Neural cell (in vitro differentiated cells): ENCODE results near the gene SYVN1.

ENCODE experiments used
- EZH2 ChIP-seq: fragments of 200-600, 300-800 bp; shearing (Covaris generic), sonication (generic); IDR thresholded peaks from 2 replicates; pipeline ENCODE4 v1.6.1; 2014; ENCODE audit warnings: antibody characterized with exemption, low read length, borderline replicate concordance, mild to moderate bottlenecking; ENCODE audit not compliant: insufficient read depth, poor library complexity, severe bottlenecking
- TF ChIP-seq, protein P1 (sequence below): fragments of 450-650 bp; IDR thresholded peaks from 2 replicates; pipeline ENCODE4 v1.5.1; 2014; ENCODE audit warnings: antibody characterized with exemption, mild to moderate bottlenecking, moderate library complexity; ENCODE audit not compliant: poor library complexity, severe bottlenecking

GRCh38 chr11:65116370-65117205 lies 17.7 kb downstream of the SYVN1 start:
- TF ChIP-seq, protein P1, sequence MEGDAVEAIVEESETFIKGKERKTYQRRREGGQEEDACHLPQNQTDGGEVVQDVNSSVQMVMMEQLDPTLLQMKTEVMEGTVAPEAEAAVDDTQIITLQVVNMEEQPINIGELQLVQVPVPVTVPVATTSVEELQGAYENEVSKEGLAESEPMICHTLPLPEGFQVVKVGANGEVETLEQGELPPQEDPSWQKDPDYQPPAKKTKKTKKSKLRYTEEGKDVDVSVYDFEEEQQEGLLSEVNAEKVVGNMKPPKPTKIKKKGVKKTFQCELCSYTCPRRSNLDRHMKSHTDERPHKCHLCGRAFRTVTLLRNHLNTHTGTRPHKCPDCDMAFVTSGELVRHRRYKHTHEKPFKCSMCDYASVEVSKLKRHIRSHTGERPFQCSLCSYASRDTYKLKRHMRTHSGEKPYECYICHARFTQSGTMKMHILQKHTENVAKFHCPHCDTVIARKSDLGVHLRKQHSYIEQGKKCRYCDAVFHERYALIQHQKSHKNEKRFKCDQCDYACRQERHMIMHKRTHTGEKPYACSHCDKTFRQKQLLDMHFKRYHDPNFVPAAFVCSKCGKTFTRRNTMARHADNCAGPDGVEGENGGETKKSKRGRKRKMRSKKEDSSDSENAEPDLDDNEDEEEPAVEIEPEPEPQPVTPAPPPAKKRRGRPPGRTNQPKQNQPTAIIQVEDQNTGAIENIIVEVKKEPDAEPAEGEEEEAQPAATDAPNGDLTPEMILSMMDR: no peak
- no peak for TF ChIP-seq EZH2
